Stimulated activated CD8-positive, alpha-beta memory T cell treated with anti-CD3 and anti-CD28 coated beads, Interleukin-15, amount 100 ng/mL, for 48 hours (primary cell): ENCODE data around the gene MAML2.

Source experiments
- DNase-seq, 2 donors: peaks; one replicate each; pipeline ENCODE4 v3.0.0-alpha.2; 2020; ENCODE audit warnings: low read depth in 2 of 2

The MAML2 gene

DNA sequence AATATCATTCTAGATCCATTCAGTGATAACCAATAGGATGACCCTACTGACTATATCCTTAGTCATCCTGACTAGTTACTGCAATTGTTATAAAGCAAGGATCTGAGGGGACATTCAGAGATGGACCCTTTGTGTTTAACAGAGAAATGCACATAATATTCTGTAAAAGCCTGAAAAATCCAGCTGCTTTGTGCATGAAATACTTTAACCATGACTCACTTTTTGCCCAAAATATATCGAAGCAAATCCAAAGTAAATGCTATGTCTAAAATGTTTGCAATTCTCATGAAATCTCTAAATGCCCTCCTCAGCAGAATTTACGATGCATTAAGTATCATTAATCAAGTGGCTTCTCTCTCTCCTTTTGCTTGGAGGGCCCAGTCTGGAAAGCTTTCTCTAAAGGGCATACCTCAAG lies 240.3 kb downstream of the MAML2 start:
- DNase-seq = no peak

DNA sequence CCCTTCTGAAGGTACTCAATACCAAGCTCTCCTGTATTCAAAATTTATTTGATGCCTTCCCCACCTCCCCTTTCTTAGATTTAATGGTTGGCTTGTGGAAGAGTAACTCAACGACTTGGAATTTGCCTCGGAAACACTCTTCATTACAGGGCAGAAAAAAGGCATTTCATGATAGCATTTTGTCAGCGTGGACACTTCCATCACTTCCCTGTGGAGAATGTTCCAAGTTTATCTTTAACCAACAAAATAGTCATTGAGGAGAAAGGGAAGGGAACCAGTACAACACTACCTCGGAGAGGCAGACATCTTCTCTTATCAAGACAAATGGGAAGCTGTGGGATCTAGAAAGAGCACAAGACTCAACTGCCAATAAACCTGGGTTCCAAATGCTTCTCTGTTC lies 241.8 kb downstream of the MAML2 start:
- DNase-seq = no peak

DNA sequence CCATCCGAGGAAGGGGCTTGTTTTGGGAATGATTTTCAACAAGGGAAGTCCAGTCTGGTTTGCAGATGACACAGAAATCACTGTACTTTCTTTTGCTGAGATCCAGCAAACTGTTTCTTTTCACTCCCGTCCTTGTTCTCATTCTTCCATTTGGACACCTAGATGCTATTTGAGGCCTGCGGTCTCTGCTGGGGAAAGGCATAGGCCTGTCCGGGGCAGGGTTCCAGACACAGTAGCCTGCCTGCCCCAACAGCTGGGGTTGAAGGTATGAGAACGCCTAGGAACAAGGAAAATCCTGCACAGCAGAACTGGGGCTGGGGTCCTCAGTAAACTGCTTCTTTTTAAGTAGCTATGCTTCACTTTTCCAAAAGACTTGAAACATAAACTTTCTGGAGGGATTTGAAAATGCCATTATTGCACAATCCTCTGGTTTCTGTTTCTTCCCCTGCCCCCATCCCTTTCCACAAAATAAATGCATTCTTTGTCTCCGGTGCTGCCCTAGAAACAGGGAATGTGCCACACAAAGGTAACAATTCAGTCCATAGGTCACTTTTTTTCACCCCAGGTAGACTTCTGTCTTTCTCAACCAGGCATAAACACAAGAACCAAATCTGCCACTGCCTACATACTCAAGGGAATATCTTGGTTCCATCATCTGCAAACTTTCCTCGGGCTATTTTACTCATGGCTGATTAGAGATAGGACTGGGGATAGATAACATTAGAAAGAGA lies 244.3 kb downstream of the MAML2 start:
- no peak for DNase-seq

DNA sequence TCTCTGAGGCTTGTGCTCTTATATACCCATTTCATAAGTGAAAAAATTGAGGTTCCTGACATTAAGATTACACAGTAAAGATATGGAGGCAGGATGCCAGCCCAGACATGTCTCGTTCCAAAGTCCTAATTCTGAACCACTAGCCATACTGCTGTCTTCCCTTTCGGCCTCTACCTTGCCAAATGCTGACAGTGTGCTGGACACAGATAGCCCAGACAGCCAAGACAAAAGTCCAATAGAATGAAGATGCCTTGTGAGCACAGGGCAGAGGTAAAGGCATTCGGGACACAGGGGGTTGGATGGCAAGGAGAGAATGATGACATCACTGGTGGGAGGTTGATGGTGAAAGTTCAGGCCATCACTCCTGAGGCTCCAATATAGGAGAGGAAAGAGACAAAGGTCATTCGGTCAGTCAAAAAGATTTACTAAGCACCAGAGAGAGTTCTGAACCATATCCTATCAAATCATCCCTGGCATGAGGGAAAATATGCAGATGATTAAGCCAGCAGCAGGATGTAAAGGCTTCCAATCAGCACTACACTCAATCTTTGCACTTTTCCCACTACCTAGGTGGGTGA lies 245.1 kb downstream of the MAML2 start:
- DNase-seq = no peak

DNA sequence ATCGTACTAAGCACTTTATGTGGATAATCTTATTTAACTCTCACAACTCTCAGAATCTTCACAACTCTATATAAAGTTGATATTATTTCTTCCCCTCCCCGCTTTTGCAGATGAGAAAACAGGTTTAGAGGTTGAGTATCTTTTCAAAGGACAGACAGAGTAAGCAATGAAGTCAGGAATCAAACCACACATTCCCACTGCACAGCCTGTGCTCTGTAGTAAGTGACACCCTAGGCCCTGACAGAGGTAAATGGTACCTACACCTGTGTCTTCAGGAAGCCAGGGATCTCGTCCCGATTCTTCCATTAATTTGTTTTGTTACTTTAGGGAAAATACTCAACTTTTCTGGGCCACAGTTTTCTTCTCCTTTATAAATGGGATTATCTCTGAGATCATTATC lies 246.6 kb downstream of the MAML2 start:
- no peak for DNase-seq

DNA sequence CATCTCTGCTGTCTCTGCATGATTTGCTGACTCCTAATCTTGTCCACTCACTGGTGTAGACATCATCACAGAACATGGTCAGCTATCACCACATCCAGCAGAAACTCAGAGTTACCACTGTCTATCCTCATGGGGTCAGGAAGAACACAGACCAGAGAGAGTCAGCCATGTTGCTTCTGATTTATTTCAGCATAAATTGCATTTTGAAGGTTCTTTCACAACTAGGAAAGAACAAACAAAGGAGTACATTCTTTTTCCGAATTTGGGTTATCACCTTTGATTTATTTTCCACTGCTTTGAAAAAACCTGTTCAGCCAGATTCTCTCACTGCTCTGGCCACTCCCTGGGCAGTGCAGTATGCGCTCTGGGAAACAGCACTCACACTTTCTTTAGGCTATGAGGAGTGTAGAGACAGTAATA lies 247.1 kb downstream of the MAML2 start:
- DNase-seq = no peak

DNA sequence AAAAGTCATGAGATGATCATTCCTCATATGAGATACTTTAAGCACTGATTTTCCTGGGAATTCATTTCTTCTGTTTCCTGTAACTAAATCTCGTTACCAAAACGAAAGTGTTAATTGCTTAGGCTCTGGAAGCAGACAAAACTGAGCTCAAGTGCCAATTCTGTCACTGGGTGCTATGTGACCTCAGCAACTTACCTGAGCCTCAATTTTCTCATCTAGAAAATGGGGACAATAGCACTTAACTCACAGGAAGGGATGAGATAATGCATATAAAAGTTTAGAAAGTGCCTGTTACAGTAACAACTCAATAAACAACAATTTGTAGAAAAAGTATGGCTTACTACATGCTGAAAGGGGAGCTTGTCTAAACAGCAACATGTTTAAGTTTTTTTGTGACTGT lies 248.8 kb downstream of the MAML2 start:
- no peak for DNase-seq

DNA sequence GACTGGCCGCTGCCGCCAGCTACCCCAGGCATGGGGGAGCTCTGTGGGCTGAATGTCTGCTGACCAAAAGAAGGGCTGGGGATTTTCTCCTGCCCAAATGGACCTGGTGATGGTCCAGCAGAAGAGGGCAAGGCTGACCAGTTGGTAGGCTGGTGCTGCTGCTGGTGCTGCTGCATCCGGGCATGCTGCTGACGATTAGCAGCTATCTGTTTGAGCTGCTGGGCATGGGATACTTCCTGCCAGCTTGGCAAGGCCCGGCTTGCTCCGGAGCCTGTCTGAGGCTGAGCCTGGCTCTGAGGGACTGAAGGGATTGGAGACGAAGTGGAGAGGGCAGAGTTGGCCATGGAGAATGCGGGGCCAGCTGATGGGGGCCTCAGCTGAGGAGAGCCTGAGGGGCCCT lies 250.5 kb downstream of the MAML2 start:
- no peak for DNase-seq

DNA sequence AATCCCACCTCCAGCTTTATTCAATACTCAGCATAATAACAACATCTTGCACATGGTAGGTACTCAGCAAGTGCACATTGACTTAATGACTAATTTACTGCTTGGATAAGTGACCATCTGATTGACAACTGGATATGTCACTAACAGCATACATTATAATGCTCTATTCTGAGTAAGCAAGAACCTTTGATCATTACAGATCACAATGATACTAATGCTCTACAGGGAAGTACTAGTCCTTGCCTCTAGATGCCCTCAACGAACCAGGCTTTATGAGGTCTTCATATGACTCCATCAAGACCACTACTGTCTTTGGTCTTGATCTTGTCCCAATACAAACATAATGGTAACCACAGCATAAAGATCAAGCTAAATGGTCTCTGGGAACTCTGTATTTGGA lies 251.5 kb downstream of the MAML2 start:
- no peak for DNase-seq

DNA sequence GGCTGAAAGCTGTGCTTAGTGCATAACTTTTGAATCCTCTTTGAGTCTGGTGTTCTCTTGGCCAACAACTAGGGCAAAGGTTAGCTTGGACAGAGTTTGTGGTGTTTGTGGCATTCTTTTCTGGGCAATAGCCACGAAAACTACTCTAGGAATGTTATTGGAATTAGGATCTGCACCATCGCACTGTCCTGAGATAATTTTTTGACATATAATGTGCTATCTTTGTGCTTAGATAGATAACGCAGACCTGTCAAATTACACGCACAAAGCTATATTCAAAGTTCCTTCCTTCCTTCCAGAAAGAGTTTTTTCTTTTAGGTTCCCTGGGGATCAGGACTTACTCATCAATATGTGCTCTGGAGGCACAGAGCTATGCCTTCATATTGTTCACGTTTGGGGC lies 252.3 kb downstream of the MAML2 start:
- no peak for DNase-seq

DNA sequence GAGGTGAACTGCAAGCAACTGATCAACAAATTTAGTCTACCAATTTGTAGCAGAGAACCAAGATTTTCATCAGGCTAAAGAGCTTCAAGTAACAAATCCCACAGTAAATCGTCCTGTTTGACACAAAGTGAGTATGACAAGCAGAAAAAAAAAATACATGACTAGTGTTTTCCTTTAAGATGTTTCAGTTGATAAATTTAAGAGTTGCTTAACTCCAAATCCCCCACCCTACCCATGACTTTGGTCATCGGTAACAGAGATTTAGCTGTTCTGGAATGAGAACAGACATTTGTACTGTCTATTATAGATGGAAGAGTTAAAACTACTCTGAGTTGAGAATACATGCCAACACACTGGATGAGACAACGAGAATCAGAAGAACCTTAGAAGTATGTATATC lies 254.1 kb downstream of the MAML2 start:
- no peak for DNase-seq

DNA sequence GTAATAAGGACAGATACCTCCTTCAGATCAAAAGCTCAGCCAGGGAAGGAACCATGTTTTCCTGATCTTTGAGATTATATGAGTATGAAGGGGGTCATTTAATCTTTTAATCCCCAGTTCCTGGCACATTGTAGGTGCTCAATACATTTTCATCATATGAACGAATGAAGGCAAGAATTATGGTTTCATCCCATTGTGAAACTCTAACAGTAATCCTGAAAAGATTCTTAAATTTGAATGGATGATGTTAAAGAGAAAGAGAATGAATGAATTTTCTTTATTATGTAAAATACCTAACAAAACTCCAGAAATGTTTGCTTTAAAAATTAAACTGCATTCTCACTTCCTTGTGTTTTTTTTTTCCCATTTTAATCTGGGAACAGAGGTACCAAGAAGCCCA lies 256.9 kb downstream of the MAML2 start:
- DNase-seq = no peak

DNA sequence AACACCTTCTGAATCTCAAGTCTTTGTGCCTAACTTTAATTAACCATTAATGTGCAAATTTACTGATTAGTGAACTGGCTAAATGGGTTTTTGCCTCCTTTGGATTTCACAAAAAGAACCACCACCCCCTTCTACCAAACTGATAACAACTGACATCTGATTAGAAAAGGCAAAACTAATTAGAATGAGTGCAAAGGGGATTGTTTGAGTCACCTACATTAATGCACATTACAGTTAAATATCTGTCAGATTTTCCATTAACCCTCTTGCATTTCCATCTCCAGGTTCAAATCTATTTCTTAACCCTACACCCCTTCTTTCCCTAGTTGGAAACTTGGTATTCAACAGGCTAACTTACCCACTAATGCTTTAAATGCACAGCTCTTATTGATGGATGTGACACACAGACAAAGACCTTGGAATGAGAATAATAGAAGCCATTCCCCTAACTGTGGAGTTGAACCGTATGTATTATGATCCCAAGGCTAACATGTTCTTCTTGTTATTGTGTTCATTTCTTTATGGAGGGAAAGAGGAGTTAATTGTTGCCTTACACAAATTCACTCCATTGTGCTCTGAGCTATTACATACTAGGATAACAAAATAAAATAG lies 257.6 kb downstream of the MAML2 start:
- DNase-seq = no peak

DNA sequence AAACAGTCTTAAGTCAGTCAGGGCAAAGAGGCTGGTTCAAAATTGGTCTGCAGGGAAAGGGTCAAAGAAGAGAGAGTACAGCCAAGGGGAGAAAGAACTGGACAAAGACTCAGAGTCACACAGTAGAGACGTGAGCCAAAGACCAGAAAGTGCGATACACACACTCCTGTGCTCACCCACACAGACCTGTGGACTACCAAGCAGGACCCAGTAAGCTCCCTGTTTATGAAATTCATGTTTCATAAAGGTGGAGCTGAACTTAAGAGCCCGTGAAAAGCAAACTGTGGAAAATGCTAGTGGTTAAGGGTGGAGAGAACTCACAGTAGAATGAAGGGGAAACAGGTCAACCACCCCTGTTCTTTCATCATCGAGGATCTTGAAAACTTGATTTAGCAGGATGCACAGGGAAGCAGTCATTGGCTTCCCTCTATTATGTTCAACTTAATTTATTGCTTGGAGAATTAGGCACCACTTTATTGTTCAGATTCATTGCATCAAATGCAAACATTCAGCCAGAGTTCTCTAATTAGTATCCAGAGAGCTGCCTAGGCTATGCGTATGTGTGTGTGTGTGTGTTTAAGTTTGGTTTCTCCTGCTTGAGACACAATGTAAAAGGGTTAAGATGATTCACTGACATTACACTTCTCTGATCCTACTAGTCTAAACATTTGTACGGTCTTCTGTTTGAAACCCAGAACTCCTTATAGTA lies 258.2 kb downstream of the MAML2 start:
- no peak for DNase-seq

DNA sequence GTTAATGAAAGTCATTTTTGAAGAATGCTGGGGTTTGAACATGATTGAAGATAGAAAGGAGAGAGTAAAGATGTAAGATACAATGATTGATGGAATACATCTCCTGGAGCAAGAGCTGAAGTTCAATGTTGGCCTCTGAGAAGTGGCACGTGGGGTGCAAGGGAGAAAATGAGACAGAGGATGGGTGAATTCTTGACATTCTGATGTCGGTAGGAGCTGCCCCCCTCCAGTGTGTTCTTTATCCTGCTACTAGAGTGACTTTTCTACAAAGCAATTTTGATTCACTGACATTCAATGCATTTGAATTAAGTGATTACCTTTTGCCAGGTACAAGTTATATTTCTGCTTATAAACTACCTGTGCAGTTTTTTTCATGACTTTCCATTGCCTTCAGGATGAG lies 260.1 kb downstream of the MAML2 start:
- no peak for DNase-seq

DNA sequence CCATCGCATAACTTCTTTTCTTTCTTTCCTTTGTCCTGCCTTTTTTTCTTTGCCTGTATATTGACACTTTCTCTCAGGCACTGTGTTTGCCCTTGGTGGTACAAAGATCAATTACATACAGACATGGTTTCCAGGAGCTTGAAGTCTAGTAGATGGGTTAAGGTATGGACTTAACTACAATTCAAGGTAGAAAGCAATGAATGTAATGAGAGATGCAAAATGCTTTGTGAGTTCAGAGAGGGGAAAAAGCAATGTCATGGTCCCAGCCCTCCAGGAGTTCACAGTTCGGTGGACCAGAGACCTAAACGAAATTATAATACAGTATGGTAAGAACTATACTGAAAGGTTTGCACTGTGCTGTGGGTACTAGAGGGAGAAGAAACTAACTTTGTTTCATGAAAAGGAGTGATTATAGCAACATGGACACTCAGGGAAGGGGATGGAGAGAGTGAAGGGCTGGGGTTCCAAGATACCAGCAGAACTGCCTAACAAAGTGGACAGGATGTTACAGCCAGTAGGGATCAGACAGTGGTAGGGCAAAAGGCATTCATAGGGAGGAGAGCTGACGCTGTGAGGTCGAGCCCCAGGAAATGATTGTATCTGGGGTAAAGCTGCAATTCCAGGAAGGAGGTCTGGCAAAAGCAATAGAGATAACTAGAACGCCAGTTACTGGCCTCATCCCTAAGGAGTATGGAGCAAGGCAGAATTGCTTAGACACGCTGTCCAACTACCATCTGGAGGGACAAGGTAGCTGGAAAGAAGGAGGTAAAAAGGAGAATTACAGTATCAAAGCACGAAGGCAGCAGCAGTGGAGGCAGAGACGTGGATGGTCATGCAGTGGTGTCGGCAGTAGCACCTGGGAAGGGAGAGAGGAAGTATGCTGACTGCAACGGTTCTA lies 260.7 kb downstream of the MAML2 start:
- DNase-seq = no peak

DNA sequence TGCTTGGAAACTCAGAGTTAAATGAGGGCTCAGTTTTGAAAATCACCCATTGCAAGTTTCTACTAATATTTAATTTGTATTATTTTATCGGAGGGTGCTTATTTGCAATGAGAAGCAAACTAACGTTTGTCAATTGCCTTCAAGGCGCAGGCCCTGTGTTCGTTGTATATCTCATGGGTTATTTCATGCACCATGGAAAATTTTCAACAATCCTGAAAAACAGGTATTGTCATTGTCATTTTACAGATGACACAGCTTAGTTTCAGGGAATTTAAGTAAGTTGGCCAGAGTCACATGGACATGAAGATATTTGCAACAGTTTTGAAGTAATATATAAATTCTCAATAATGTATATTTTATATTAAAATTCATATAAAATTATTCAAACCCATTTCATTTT lies 261.4 kb downstream of the MAML2 start:
- no peak for DNase-seq

DNA sequence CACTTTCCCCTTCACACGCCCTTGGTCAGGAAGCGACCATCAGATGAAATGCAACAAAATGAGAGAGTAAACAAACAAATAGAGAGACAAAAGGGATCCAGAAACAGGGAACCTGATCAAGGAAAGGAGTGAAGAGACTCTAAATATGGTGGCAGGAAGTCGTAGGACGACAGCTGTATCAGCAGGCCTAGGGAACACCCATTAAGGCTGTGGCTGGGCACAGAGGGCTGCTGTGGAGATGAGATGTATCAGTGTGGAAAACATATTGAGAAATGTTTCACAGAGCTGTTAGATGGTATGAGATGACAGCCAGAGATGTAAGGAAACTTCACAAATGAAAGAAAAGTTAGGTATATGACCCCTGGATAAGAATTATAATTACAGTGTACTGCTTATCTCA lies 263.3 kb downstream of the MAML2 start:
- DNase-seq = no peak

DNA sequence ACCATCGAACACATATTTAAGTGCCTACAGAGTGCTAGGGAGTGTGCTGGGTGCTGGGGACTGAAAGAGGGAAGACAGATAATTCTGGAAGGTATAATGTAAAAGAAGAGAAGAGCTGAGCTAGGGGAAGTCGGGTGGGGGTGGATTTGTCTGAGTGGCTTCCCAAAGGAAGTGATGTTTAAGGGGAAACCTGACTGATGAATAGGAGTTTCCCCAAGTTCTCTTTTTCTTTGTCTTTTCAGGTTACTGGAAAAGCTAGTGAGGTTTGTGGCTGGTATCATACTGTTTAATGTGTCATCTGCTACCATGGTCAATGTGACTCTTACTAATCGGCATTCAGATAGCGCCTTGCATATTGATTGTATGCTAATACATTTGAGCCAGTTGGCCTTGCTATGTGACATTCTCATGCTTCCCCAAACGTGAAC lies 267.4 kb downstream of the MAML2 start:
- no peak for DNase-seq

DNA sequence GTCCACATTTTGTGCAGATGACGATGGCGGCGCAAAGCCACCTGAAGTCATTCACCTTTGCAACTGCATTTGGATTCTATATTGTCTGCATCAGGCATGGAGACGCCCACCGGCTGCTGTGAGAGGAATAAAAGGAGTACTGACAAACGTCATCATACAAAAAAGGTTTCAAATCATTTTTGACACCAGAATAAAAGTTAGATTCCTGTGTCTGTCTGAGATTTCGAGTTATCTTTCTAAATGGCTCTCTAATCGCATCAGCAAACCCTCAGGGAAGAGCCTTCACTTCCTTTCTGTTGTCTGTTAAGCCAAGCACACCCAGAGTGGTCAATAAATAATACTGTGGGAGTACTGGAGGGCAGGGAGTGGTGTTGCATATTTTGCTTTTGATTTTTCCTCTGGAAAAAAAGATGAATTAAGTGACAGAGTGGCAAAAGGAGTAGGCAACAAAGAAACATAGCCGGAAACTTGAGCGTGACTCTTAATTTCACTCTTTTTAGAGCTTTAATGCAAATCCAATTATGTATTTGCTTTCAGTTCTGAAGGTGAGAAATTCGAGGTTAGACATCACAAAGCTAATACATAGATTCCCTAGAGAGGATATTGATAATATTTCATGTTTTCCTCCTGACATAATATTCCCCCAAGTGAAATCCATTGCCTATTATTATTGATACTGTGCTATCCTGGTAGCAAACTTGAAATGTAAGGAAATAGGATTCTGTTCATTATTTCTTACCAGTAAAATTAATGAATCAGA lies 268.3 kb downstream of the MAML2 start:
- no peak for DNase-seq

DNA sequence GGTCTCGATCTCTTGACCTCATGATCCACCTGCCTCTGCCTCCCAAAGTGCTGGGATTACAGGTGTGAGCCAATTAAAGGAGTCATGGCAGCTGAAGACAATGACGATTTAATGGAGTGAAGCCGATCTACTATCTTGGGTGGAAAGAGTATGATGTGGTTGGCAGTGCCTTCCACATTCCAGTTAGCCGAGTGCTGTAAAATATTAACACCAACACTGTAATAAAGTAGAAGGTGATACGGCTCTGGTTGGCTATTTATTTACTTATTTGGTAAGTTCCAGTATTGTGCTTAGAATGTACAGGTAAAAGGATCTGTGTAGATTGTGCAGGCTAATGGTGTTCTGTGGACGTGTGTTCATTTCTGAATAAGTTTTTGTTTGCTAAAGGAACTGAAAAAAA lies 269.5 kb downstream of the MAML2 start:
- DNase-seq = no peak
